Ishikawa (cell line): ENCODE results near the gene LZTS2.

Experiments used
- RAD21 ChIP-seq: IDR thresholded peaks from 2 replicates; pipeline ENCODE4 v1.6.1; 2012; ENCODE audit warnings: low read depth
- REST ChIP-seq: IDR thresholded peaks from 2 replicates; pipeline ENCODE4 v1.6.1; 2012; ENCODE audit warnings: low read depth, mild to moderate bottlenecking
- TCF12 ChIP-seq: IDR thresholded peaks from 2 replicates; pipeline ENCODE4 v1.6.1; 2012; ENCODE audit warnings: low read depth

GRCh38 chr10:101005869-101006567 is 6.4 kb downstream of the LZTS2 start:
- TF ChIP-seq TCF12: no peak
- TF ChIP-seq REST: no peak
- no peak for TF ChIP-seq RAD21
